Measurements from ENCODE around the gene COL4A1.
A peak's percentile ranks its signal among the peaks of the same experiment; 100 is the strongest.

Gene COL4A1

DNA sequence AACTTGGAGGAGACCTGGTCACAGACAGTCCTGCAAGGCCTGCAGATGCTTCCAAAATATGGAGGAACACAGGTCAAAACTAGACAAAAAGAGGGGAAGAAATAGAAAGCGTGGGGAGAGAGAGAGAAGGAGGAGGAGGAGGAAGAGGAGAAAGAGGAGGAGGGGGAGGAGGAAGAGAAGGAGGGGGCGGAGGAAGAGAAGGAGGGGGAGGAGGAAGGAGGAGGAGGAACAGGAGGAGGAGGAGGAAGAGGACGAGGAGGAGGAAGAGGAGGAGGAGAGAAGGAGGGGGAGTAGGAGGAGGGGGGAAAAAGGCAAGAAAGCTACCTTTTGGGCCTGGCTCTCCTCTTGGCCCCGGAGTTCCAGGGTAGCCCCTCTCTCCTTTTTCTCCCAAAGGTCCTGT, 105.8 kb downstream of the COL4A1 start:
- TF ChIP-seq, protein P1, sequence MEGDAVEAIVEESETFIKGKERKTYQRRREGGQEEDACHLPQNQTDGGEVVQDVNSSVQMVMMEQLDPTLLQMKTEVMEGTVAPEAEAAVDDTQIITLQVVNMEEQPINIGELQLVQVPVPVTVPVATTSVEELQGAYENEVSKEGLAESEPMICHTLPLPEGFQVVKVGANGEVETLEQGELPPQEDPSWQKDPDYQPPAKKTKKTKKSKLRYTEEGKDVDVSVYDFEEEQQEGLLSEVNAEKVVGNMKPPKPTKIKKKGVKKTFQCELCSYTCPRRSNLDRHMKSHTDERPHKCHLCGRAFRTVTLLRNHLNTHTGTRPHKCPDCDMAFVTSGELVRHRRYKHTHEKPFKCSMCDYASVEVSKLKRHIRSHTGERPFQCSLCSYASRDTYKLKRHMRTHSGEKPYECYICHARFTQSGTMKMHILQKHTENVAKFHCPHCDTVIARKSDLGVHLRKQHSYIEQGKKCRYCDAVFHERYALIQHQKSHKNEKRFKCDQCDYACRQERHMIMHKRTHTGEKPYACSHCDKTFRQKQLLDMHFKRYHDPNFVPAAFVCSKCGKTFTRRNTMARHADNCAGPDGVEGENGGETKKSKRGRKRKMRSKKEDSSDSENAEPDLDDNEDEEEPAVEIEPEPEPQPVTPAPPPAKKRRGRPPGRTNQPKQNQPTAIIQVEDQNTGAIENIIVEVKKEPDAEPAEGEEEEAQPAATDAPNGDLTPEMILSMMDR (IDR thresholded peaks at IDR 0.05; ENCODE audit: insufficient read depth, low read depth, low read length, missing control alignments) = no peak
- DNase-seq (ENCODE audit: low read depth) = no peak
- H3K4me3 ChIP-seq (ENCODE audit: low read length) = no peak overlapping the region

DNA sequence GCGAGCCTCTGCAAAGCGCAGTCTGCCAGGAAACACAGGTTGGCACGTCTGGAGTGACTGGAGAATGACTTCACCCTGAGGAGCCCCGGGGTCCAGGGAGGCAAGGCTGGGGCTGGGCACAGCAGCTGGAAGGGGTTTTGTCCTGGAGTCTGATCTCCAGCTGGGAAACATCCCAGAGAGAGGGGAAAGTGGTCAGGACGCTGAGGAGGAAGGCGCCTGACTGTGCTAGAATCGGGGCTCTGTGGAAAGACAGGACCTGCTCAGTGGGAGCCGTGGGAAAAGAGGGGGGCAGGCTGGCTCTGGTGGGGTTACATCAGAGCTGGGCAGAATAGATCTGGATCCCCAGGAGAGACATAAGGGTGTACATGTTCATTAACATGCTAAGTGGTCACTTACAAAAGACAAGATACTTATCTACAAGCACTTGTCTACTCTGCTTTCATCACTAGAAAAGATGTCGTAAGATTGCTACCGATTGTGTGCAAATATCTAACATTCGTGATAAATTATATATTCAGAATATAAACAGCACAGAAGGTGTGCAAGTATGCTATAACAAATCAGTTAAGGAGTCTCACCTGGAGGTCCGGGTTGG, 106.6 kb downstream of the COL4A1 start:
- DNase-seq (ENCODE audit: low read depth) = no peak
- TF ChIP-seq, protein P1 (IDR thresholded peaks at IDR 0.05; ENCODE audit: insufficient read depth, low read depth, low read length, missing control alignments) = no peak
- no peak overlapping the region for H3K4me3 ChIP-seq (ENCODE audit: low read length)

DNA sequence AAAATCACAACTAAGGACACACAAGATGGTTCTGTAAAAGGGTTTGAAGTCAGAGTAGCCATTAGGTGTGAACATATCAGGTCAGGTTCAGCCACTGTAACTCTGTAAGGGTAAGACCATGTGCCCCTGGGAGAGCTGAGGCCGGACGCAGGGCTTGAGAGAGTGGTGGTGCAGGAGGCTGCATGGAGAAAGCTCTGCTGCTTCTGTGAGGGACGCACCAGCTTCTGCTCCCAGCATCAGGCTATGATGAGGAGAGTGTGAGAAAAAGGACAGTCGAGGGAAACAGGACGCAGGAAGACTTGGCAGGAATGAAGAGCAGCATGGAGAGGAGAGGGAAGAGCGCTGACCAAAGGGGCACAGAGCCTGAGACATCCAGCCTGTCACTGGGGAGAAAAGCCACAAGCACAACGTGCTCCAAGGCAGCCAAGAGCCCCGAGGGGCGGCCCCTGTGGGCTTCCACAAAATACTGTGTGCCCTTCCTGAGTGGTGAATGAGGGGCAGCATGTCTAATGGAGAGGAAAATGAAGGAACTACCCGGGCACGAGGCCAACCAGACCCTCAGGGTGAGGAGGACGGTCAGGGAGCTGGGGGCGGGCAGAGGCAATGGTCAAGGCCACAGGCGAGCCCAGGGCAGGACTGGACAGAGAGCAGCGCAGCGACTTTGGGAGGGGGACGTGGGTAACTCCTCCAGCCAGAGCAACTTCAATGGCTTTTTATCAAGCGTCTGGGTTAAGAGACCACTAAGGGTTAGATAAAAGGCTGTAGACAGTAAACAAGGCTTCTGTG, 107.7 kb downstream of the COL4A1 start:
- no peak overlapping the region for H3K4me3 ChIP-seq (ENCODE audit: low read length)
- TF ChIP-seq, protein P1 (IDR thresholded peaks at IDR 0.05; ENCODE audit: insufficient read depth, low read depth, low read length, missing control alignments) = no peak
- no peak for DNase-seq (ENCODE audit: low read depth)

DNA sequence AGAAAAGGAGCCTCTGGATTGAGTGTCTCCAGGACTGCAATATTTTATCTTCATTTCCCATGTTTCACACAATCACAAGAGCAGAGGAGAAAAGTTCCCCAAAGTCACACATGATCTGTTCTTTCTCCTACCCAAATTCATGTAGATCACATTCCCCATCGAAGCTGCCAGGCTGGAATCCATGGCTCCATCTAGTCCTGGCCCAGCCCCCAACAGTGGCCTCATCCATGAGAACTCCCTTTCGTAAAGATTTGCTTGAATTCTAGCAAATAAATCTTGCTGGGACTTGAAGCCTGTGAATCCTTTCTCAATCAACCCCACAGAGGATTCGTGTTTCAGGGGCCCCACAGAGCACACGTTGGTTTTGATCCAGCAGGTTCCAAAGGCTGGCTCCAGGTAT, 109.5 kb downstream of the COL4A1 start:
- DNase-seq (ENCODE audit: low read depth) = peak; percentile 24
- TF ChIP-seq, protein P1 (IDR thresholded peaks at IDR 0.05; ENCODE audit: insufficient read depth, low read depth, low read length, missing control alignments) = no peak
- H3K4me3 ChIP-seq (ENCODE audit: low read length) = no peak overlapping the region

DNA sequence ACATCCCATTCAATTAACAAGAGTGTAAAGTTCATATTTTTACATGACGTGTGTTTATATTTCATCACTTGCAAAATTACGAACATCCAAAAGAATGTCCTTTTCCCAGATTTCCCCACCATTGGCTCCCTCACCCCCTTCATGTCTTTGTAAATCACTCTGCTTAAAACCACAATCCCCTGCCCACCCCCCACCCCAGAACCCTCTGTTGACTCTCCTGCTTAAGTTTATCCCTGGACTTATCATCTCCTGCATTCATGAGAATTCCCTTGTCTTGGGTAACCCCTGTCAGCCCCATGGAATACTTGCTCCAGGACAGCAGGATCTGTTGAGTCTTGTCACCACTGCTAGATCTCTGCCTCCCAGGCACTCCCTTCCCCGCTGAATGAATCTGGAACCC, 109.9 kb downstream of the COL4A1 start:
- H3K4me3 ChIP-seq (ENCODE audit: low read length) = no peak overlapping the region
- TF ChIP-seq, protein P1 (IDR thresholded peaks at IDR 0.05; ENCODE audit: insufficient read depth, low read depth, low read length, missing control alignments) = no peak
- DNase-seq (ENCODE audit: low read depth) = peak; percentile 82

DNA sequence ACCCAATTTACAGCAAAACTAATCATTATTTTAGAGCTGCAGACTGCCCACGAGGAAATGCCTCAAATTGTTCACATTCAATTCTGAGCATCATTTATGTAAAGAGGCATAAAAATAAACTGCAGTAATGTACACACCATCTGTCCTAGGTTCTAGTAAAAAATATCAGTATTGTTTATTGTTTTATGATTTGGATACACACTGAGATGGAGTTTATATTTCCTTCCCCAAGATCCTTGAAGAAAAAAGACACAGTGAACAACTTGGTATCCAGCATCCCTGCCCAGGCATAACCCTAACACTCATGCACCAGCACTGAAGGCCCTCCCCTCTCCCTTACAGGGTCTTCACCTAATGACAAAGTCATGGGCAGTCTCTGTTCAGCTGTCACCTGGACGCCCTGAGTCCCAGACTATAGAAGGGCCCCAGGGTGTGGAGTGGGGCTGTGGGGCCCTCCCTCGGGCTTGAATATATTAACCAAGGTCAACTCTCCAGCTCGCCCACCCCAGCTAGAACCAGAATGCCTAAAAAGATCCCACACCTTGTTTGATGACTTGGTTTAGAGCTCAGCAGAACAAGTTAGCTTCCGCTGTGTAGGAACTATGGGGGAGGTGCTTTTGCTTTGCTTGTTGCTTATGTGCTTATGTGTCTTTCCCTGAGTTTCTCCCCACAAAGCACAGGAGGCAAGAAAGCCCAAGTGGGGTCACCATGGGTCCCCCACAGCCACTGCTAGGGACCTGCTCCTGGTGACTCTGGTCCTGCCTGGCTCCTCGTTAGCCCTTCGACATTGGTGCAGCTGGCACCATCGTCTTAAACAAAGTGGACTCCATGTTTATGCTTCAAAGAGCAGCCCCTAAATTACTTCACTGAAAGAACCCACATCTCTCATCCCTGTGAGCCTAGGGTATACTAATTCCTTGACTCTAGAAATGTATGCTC, 111.1 kb downstream of the COL4A1 start:
- no peak overlapping the region for H3K4me3 ChIP-seq (ENCODE audit: low read length)
- TF ChIP-seq, protein P1 (IDR thresholded peaks at IDR 0.05; ENCODE audit: insufficient read depth, low read depth, low read length, missing control alignments) = no peak
- no peak for DNase-seq (ENCODE audit: low read depth)

Measured in epithelial cell of esophagus (primary cell).